Chondrocyte (in vitro differentiated cells): ENCODE measurements around the gene NYAP2. TPM values are rescaled to one million over a fixed set of nuclear protein-coding genes. Genes with fewer than 3 reads are reported as not detected.

Experiments used
- DNase-seq: peaks from one replicate; pipeline ENCODE4 v3.0.0; 2021; ENCODE audit warnings: mixed read lengths, low spot score
- H3K27ac Mint-ChIP-seq: one replicate; pipeline ENCODE4 v1.8.0; 2021; ENCODE audit warnings: mild to moderate bottlenecking, moderate library complexity, mixed read lengths; ENCODE audit not compliant: unreplicated experiment
- H3K27me3 Mint-ChIP-seq: 2 replicates; pipeline ENCODE4 v1.8.0; 2021; ENCODE audit warnings: low read depth, mixed read lengths
- H3K36me3 Mint-ChIP-seq: 2 replicates; pipeline ENCODE4 v1.8.0; 2021; ENCODE audit warnings: low read depth, mixed read lengths
- H3K4me1 Mint-ChIP-seq: 2 replicates; pipeline ENCODE4 v1.8.0; 2021; ENCODE audit warnings: low read depth, mild to moderate bottlenecking, mixed read lengths
- H3K4me3 Mint-ChIP-seq: one replicate; pipeline ENCODE4 v1.8.0; 2021; ENCODE audit warnings: mild to moderate bottlenecking, moderate library complexity, mixed read lengths; ENCODE audit not compliant: unreplicated experiment
- H3K9me3 Mint-ChIP-seq: 2 replicates; pipeline ENCODE4 v1.8.0; 2021; ENCODE audit warnings: low read depth, mixed read lengths
- CTCF ChIP-seq: fragments of 200-600 bp; sonication (generic); IDR thresholded peaks from 2 replicates; pipeline ENCODE4 v1.5.0; 2021; ENCODE audit warnings: antibody characterized with exemption, mild to moderate bottlenecking, moderate library complexity
- total RNA-seq: library from RNA; stranded (reverse); gene quantifications from 3 replicates; pipeline ENCODE4 v1.2.1, GENCODE V29; 2021

The NYAP2 gene
- total RNA-seq, 1 donor from 2014 or later, result 0.05 TPM

DNA sequence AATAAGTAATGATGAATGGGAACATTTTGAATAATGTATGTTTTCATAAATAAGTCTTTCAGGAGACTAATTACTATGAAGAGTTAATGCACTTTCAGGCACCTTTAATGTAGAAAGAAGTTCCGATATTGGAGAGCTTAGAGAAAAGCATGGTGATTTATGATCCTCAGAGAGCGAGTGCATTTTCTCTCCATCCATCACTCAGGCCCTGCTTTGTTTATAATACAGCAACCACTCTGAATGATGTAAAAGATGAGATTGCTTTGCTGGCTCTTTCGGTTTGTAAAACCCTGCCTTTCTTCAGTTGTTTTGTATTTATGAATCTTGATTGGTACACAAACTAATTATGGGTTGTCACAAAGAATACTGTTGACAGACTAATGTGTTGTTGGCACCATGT lies 132.0 kb downstream of the NYAP2 start:
- no peak for TF ChIP-seq CTCF

DNA sequence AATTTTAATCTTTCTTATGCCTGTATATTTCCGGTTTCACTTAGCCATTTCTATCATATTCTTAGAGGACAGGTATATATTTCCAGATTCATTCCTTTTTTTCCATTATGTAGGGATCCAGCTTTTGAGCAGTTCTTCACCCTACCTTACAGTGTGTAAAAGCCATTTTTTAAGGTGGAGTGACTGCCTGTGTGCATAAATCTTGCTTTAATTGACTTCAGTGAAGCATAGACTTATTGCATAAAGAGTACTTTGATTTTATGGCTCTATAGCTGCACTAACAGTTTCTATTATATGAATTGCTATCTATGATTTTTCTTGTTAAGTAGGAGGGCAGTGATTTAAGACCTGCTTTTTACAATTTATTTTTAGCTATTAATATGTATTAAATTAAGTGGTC lies 132.6 kb downstream of the NYAP2 start:
- H3K27me3 Mint-ChIP-seq, result no peaks in the 10 kb centered on the region
- no peak overlapping the region for H3K4me3 Mint-ChIP-seq
- H3K27ac Mint-ChIP-seq, result no peak overlapping the region
- TF ChIP-seq CTCF, result no peak
- H3K4me1 Mint-ChIP-seq, result no peaks in the 10 kb centered on the region
- DNase-seq, result no peak
- no peaks in the 10 kb centered on the region for H3K9me3 Mint-ChIP-seq
- no peaks in the 10 kb centered on the region for H3K36me3 Mint-ChIP-seq

More for the DNA sequence above, 132.0 kb downstream of the NYAP2 start:
- Mint-ChIP-seq H3K36me3 (no peaks in the 10 kb centered on the region), H3K27ac (no peak overlapping the region), H3K27me3 (no peaks in the 10 kb centered on the region), H3K4me3 (no peak overlapping the region), H3K9me3 (no peaks in the 10 kb centered on the region), H3K4me1 (no peaks in the 10 kb centered on the region)
- DNase-seq, result no peak

- no peaks in the 10 kb centered on the region for H3K36me3 Mint-ChIP-seq
- TF ChIP-seq CTCF, result no peak
- H3K27me3 Mint-ChIP-seq, result no peaks in the 10 kb centered on the region
- no peak overlapping the region for H3K27ac Mint-ChIP-seq
- no peaks in the 10 kb centered on the region for H3K4me1 Mint-ChIP-seq
- H3K9me3 Mint-ChIP-seq, result no peaks in the 10 kb centered on the region
- DNase-seq, result no peak
- no peak overlapping the region for H3K4me3 Mint-ChIP-seq
These were observed 134.5 kb downstream of the NYAP2 start for GRCh38 chr2:225534037-225534436.

DNA sequence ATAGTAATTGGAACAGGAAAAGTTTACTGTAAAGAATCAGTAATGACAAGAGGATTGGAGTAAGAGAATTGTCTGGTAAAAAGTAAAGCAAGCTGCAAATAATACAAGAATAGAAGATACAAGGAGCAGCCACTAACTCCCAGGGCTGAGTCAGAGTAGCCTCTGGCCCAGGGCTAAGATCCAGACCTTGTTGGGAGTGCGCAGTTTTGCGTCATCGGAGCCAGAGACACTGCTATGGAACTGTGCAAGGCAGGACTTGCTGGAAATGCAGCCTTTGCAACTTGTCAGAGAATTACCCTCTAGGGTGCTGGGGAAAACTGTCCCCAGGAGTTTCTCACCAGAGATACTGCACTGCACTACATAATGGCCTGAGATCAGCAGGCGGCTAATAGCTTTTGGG lies 135.2 kb downstream of the NYAP2 start:
- no peaks in the 10 kb centered on the region for H3K9me3 Mint-ChIP-seq
- no peak for TF ChIP-seq CTCF
- H3K27ac Mint-ChIP-seq, result no peak overlapping the region
- H3K27me3 Mint-ChIP-seq, result no peaks in the 10 kb centered on the region
- no peaks in the 10 kb centered on the region for H3K4me1 Mint-ChIP-seq
- no peaks in the 10 kb centered on the region for H3K36me3 Mint-ChIP-seq
- H3K4me3 Mint-ChIP-seq, result no peak overlapping the region
- DNase-seq, result no peak

DNA sequence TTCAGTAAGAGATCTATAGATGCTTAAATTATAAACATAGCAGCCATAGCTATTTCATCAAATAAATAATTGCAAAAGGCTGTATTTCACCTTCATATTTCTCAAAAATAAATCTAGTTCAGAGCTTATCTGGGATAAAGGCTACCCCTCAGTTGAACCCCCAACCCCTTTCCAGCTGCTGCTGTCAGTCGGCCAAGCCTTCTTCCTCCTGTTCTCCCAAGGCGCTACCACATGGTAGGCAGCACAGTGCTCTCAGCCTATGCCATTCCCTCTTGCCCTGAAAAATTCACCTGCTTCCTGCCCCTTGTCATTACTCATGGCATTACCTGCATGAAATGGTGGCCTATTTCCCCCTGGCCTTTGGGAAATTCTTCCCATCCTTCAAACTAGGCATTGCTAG lies 136.5 kb downstream of the NYAP2 start:
- H3K4me3 Mint-ChIP-seq, result no peak overlapping the region
- H3K27me3 Mint-ChIP-seq, result no peaks in the 10 kb centered on the region
- H3K9me3 Mint-ChIP-seq, result peaks cover 5% of the 10 kb centered on the region
- no peak for DNase-seq
- no peaks in the 10 kb centered on the region for H3K36me3 Mint-ChIP-seq
- no peaks in the 10 kb centered on the region for H3K4me1 Mint-ChIP-seq
- TF ChIP-seq CTCF, result no peak
- H3K27ac Mint-ChIP-seq, result no peak overlapping the region
